Measurements from ENCODE around the gene KNSTRN. TPM values are rescaled to one million over a fixed set of nuclear protein-coding genes. Genes with fewer than 3 reads are reported as not detected.

The KNSTRN gene
- polyA plus RNA-seq, 2 of the 4 experiments (the other 2 are of a cell fraction) = 48.0 to 50.3 TPM

- H3K4me2 ChIP-seq = no peak overlapping the region
- FAIRE-seq (no peak), ATAC-seq (no peak), DNase-seq (ENCODE audit: low read depth in 1 of 2, low spot score in 1 of 2) (no peak)
- TF ChIP-seq TFCP2L1 (CRISPR knock-in tag; IDR thresholded peaks at IDR 0.05) (no peak), POLR2AphosphoS2 (conservative IDR thresholded peaks at IDR 0.05; ENCODE audit: low read length) (no peak), CHD4 (IDR thresholded peaks at IDR 0.05; ENCODE audit: borderline replicate concordance) (no peak), SMC3 (IDR thresholded peaks at IDR 0.05) (no peak), NFE2L2 (conservative IDR thresholded peaks at IDR 0.05; ENCODE audit: low read length) (no peak), FOXS1 (CRISPR knock-in tag; IDR thresholded peaks at IDR 0.05) (no peak)
- ChIA-PET CTCF (interaction anchor here (0.9 to 1.3 kb wide), 2 partner anchors 64 to 164 kb away, joined by 3 read pairs; no protein-coding TSS in a partner anchor), POLR2A (no interaction called here)
- no peaks in the 10 kb centered on the region for H3K9me3 ChIP-seq
- H3K4me3 ChIP-seq = no peak overlapping the region
- WGBS (ENCODE audit: missing lambda C conversion rate) = 85% methylated on average over 3 of the region's 3 CpGs
- no peak overlapping the region for H3K27ac ChIP-seq
- H3K4me1 ChIP-seq = peaks cover 8% of the 10 kb centered on the region; the same call in 1 of the 3 replicates
These were observed 61.3 kb downstream of the KNSTRN start for GRCh38 chr15:40443846-40444245.

Other genes with a start within 250 kb of the KNSTRN start
- 37.5 and 42.2 TPM in 2 replicates for gene BUB1B, start 221.7 kb upstream of the KNSTRN start, polyA plus RNA-seq (2011; rRNA removed)
- 35.0 to 50.2 TPM (median 42.6 TPM) in 3 replicates for gene BUB1B, start 221.7 kb upstream of the KNSTRN start, polyA plus RNA-seq (2017; fragmentation: RNase III; extraction: RNeasy Plus Mini Kit Qiagen cat#74134 plus additional on column Dnase treatment)
- gene PAK6, start 143.7 kb upstream of the KNSTRN start, polyA plus RNA-seq (2011; rRNA removed) = 0.08 and 0.16 TPM in 2 replicates
- gene PAK6, start 143.7 kb upstream of the KNSTRN start, polyA plus RNA-seq (2017; fragmentation: RNase III; extraction: RNeasy Plus Mini Kit Qiagen cat#74134 plus additional on column Dnase treatment) = 0.05 to 0.12 TPM (median 0.10 TPM) in 3 replicates
- gene ANKRD63, start 99.7 kb upstream of the KNSTRN start, polyA plus RNA-seq (2011; rRNA removed) = not detected in 2 replicates
- gene ANKRD63, start 99.7 kb upstream of the KNSTRN start, polyA plus RNA-seq (2017; fragmentation: RNase III; extraction: RNeasy Plus Mini Kit Qiagen cat#74134 plus additional on column Dnase treatment) = 0.08 to 0.25 TPM (median 0.10 TPM) in 3 replicates
- 0.19 and 0.30 TPM in 2 replicates for gene PLCB2, start 74.8 kb upstream of the KNSTRN start, polyA plus RNA-seq (2011; rRNA removed)
- 0.38 to 0.58 TPM (median 0.49 TPM) in 3 replicates for gene PLCB2, start 74.8 kb upstream of the KNSTRN start, polyA plus RNA-seq (2017; fragmentation: RNase III; extraction: RNeasy Plus Mini Kit Qiagen cat#74134 plus additional on column Dnase treatment)
- gene INAFM2, start 59.0 kb upstream of the KNSTRN start, polyA plus RNA-seq (2011; rRNA removed) = 2.8 and 3.5 TPM in 2 replicates
- gene INAFM2, start 59.0 kb upstream of the KNSTRN start, polyA plus RNA-seq (2017; fragmentation: RNase III; extraction: RNeasy Plus Mini Kit Qiagen cat#74134 plus additional on column Dnase treatment) = 3.3 to 3.9 TPM (median 3.8 TPM) in 3 replicates
- gene CCDC9B, start 41.8 kb upstream of the KNSTRN start, polyA plus RNA-seq (2011; rRNA removed) = 1.9 and 2.8 TPM in 2 replicates
- 23.4 to 28.7 TPM (median 27.4 TPM) in 3 replicates for gene CCDC9B, start 41.8 kb upstream of the KNSTRN start, polyA plus RNA-seq (2017; fragmentation: RNase III; extraction: RNeasy Plus Mini Kit Qiagen cat#74134 plus additional on column Dnase treatment)
- not detected in 2 replicates for gene PHGR1, start 31.7 kb upstream of the KNSTRN start, polyA plus RNA-seq (2011; rRNA removed)
- not detected in 3 replicates for gene PHGR1, start 31.7 kb upstream of the KNSTRN start, polyA plus RNA-seq (2017; fragmentation: RNase III; extraction: RNeasy Plus Mini Kit Qiagen cat#74134 plus additional on column Dnase treatment)
- 0.26 and 0.52 TPM in 2 replicates for gene DISP2, start 24.5 kb upstream of the KNSTRN start, polyA plus RNA-seq (2011; rRNA removed)
- gene DISP2, start 24.5 kb upstream of the KNSTRN start, polyA plus RNA-seq (2017; fragmentation: RNase III; extraction: RNeasy Plus Mini Kit Qiagen cat#74134 plus additional on column Dnase treatment) = 0.39 to 0.82 TPM (median 0.56 TPM) in 3 replicates
- 10.2 and 14.8 TPM in 2 replicates for gene IVD, start 23.1 kb downstream of the KNSTRN start, polyA plus RNA-seq (2011; rRNA removed)
- 12.4 to 13.0 TPM (median 12.6 TPM) in 3 replicates for gene IVD, start 23.1 kb downstream of the KNSTRN start, polyA plus RNA-seq (2017; fragmentation: RNase III; extraction: RNeasy Plus Mini Kit Qiagen cat#74134 plus additional on column Dnase treatment)
- 2.3 and 2.8 TPM in 2 replicates for gene BAHD1, start 58.2 kb downstream of the KNSTRN start, polyA plus RNA-seq (2011; rRNA removed)
- 10.1 to 11.1 TPM (median 10.9 TPM) in 3 replicates for gene BAHD1, start 58.2 kb downstream of the KNSTRN start, polyA plus RNA-seq (2017; fragmentation: RNase III; extraction: RNeasy Plus Mini Kit Qiagen cat#74134 plus additional on column Dnase treatment)
- 8.6 and 9.8 TPM in 2 replicates for gene CHST14, start 88.3 kb downstream of the KNSTRN start, polyA plus RNA-seq (2011; rRNA removed)
- 8.7 to 11.0 TPM (median 10.8 TPM) in 3 replicates for gene CHST14, start 88.3 kb downstream of the KNSTRN start, polyA plus RNA-seq (2017; fragmentation: RNase III; extraction: RNeasy Plus Mini Kit Qiagen cat#74134 plus additional on column Dnase treatment)
- gene CCDC32, start 182.3 kb downstream of the KNSTRN start, polyA plus RNA-seq (2011; rRNA removed) = 9.7 and 13.1 TPM in 2 replicates
- gene CCDC32, start 182.3 kb downstream of the KNSTRN start, polyA plus RNA-seq (2017; fragmentation: RNase III; extraction: RNeasy Plus Mini Kit Qiagen cat#74134 plus additional on column Dnase treatment) = 20.6 to 27.0 TPM (median 25.0 TPM) in 3 replicates
- 6.7 and 7.3 TPM in 2 replicates for gene RPUSD2, start 186.6 kb downstream of the KNSTRN start, polyA plus RNA-seq (2011; rRNA removed)
- 9.6 to 10.3 TPM (median 9.9 TPM) in 3 replicates for gene RPUSD2, start 186.6 kb downstream of the KNSTRN start, polyA plus RNA-seq (2017; fragmentation: RNase III; extraction: RNeasy Plus Mini Kit Qiagen cat#74134 plus additional on column Dnase treatment)
- 10.5 and 13.2 TPM in 2 replicates for gene KNL1, start 211.5 kb downstream of the KNSTRN start, polyA plus RNA-seq (2011; rRNA removed)
- 6.3 to 7.6 TPM (median 7.5 TPM) in 3 replicates for gene KNL1, start 211.5 kb downstream of the KNSTRN start, polyA plus RNA-seq (2017; fragmentation: RNase III; extraction: RNeasy Plus Mini Kit Qiagen cat#74134 plus additional on column Dnase treatment)

Data from A549 (cell line).